AG09319 (cell line): Measurements from ENCODE around the gene ZNF629.
A peak's percentile ranks its signal among the peaks of the same experiment; 100 is the strongest.

Source experiments
- DNase-seq: peaks from one replicate; pipeline ENCODE4 v3.0.0-alpha.2; 2010; ENCODE audit warnings: low read depth; ENCODE audit errors: extremely low read depth
- CTCF ChIP-seq: IDR thresholded peaks from 2 replicates; pipeline ENCODE4 v1.5.1; 2011; ENCODE audit warnings: low read depth, mild to moderate bottlenecking, inconsistent platforms, low read length, moderate library complexity

ZNF629 gene

GRCh38 chr16:30777591-30778297, 9.3 kb downstream of the ZNF629 start:
- no peak for TF ChIP-seq CTCF
- DNase-seq, result no peak

GRCh38 chr16:30775392-30776188, 11.4 kb downstream of the ZNF629 start:
- peak; percentile 47 for DNase-seq
- TF ChIP-seq CTCF, result no peak

- no peak for DNase-seq
- no peak for TF ChIP-seq CTCF
These were observed 11.9 kb downstream of the ZNF629 start for GRCh38 chr16:30775131-30775391.

DNA sequence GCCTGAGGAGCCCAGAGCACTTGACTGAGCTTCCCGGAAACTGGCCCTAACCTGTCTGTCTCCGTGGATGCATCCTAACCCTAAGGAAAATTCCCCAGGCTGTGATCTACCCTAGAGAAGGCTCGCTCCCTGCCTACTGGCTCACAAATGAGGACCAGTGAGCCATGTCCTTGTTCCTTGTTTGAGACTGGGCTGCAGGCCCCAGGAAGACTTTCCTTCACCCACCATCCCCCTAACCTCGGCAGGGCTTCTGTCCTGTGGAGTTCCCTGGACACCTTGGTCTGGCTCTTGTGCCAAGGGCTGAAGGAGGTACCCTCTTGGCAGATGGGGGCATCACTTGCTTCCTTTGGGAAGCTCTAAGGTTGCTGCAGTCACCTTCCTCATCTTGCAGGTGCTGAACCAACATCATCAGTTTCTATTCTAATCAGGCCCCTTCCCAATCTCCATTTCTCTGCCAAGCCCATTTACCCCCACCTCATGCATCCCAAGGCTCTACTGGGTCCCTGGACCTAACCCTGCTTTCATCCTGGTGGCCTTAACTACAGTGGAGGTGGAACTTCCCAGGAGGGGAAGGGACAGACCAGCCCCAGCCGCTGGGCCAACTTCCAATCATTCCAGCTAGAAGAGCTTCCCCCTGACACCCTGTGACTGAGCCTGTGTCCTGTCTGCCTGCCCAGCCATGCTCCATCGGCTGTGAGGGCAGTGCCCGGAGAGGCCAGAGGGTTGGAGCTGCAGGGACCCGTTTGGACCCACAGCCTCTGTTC, 12.5 kb downstream of the ZNF629 start:
- DNase-seq, result no peak
- TF ChIP-seq CTCF, result no peak

DNA sequence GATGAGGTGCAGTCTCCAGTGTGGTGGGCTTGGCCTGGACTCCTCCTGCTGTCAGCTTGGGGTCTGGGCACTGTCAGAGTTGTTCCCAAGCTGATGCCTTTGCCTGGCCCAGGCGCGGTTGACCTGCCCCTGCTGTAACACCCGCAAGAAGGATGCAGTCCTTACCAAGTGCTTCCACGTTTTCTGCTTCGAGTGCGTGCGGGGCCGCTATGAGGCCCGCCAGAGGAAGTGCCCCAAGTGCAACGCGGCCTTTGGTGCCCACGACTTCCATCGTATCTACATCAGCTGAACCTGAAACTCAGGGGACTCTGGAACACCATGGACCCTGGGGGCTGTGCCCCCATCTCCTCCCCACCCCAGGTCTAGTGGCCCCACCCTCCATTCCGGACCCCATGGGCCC, 13.2 kb downstream of the ZNF629 start:
- DNase-seq, result no peak
- TF ChIP-seq CTCF, result no peak

GRCh38 chr16:30771726-30772125, 15.3 kb downstream of the ZNF629 start:
- no peak for TF ChIP-seq CTCF
- DNase-seq, result no peak

DNA sequence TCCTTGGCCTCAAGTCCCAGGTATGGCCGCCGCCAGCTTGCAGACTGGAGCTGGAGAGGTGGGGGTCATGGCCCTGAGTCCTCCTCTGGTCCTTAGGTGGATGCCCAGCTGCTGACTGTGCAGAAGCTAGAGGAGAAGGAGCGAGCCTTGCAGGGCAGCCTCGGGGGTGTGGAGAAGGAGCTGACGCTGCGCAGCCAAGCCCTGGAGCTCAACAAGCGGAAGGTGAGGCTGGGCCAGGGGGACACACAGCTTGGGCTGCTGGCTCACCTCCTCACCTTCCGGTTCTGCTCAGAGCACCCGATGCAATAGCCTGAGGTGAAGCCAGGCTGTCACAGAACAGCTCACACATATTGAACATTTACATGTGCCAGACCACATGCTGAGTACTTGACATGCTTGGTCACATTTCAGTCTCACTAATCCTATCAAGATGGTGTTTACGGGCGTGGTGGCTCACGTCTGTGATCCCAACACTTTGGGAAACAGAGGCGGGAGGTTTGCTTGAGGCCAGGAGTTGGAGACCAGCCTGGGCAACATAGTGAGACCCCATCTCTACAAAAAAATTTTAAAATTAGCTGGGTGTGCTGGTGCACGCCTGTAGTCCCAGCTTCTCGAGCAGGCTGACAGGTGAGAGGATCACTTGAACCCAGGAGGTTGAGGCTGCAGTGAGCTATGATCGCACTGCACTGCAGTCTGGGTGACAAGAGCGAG, 17.5 kb downstream of the ZNF629 start:
- no peak for TF ChIP-seq CTCF
- no peak for DNase-seq
